Measurements from ENCODE around the gene INAFM2. TPM values are rescaled to one million over a fixed set of nuclear protein-coding genes. Genes with fewer than 3 reads are reported as not detected.
A peak's percentile ranks its signal among the peaks of the same experiment; 100 is the strongest.

Gene INAFM2
- total RNA-seq, 1 donor from 2014 or later = 14.8 TPM

DNA sequence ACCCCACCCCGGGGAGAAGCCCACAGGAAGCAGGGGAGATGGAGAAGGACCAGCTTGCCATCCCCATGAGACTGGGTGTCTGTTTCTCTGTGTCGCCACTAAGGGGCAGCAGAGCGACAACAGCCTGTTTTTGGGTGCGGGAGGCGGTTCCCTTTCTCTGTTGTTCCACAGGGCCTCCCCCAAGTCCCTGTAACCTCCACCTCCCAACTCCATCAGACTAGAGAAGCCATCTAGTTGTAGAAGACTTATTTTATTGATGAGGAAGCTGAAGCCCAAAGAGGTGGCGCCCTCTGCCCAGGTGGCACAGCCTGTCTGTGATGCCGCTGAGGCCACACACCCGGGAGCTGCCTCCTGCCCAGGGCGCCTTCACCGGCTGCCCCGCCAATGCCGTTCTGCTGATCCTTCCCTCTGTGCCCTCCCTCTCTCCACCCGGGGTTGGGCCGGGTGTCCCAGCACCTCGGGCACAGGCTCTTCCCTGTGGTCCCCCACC, 21.2 kb downstream of the INAFM2 start:
- DNase-seq = peak; percentile 46

DNA sequence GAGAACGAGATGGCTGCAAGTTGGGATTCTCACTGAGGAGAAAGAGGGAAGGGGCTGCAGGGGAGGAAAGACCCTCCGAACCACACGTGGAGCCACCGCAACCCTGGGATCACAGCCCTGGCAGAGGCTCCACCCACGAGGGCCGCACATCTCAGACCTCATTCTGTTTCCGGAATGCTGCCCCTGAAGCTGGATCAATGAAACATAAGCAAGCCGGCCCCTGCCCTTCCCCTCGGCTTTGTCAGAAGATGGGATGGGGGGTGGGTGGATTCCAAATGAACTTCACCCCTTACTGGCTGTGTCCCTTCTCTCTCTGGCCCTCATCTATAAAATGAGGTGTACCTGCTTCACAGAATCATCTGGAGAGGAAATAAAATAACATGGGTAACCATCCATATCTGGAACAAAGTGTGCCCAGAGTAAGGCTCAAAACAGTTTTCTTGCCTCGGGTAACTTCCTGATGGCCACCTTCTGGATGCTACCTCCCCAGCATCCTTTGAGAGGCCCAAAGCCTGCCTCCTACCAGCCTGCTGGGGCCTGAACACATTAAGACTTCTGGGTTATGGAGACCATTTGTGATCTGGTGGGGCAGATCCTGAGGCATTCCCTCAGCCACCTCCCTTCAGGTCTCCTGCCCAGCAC, 21.9 kb downstream of the INAFM2 start:
- DNase-seq = no peak

DNA sequence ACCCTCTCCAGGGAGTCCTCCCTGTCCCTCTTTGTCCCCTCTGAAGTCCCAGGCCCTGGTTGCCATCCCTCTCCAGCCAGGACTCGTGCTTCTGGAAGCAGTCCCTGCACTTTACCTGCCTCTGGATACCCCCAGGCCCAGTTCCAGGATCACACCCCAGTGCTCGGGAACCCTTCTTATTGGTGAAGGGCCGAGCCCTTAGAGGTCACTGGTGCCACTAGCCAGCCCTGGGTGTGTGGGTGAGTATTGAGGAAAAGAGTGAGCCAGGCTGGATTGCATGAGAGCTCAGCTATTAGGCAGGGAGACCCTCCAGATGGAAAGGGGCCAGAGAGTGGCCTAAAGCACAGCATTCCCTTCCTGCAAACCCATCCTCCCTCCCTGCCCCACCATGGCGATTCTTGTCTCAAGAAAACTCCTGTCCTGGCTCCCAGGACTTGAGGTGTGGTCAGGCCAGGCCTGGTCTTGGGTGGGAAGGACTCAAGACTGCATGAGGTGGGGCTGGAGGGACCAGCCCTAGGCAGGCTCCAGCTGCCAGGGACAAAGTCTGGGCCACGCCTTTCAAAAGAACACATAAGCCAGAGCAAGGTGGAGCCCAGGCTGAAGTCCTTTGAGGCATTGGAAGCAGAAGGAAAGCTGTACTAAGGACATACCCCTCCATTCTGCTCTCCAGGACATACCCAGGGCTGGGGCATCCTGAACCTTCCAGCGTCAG, 22.5 kb downstream of the INAFM2 start:
- DNase-seq = no peak

DNA sequence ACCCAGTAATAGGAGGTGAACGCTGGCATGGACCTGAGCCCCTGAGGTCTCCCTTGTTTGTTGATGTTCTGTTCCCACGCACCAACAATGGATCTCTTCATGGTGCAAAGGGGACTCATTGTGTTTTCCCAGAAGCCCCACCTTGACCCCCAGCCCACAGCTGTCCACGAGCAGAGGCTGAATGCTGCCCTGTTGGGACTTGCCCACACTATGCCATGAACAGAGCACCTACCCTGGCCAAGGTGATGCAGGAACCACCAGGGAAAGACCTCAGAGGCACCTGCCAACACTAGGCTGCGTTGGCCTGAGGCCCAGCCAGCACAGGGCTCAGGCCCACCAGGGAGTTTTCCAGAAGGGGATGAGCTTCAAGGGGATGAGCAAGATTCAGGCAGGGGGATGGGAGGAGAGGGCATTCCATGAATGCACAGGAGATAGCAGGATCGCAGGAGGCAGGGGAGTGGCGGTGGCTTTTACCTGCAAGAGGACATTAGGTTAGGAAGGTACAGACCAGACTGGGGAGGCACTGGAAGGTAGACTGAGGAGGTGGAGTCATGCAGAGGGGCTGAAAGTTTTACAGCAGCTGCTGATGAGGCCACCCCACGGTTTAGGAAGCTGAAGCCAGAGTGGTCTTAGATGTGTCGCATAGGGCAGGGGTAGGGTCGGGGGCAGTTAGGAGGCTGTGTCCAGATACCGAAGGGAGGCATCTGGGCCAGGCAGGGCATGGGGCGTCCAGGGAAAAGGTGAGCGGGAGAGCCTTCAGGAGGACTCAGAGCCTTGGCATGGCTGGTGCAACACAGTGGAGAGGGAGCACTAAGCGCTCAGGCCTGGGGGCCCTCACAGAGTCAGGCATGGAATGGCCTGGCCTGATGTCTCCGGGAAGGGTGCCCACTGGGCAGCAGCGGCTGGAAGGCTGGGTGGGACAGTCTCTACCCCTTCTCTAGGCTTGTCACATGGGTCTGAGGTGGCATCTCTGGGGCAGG, 23.4 kb downstream of the INAFM2 start:
- DNase-seq = no peak

DNA sequence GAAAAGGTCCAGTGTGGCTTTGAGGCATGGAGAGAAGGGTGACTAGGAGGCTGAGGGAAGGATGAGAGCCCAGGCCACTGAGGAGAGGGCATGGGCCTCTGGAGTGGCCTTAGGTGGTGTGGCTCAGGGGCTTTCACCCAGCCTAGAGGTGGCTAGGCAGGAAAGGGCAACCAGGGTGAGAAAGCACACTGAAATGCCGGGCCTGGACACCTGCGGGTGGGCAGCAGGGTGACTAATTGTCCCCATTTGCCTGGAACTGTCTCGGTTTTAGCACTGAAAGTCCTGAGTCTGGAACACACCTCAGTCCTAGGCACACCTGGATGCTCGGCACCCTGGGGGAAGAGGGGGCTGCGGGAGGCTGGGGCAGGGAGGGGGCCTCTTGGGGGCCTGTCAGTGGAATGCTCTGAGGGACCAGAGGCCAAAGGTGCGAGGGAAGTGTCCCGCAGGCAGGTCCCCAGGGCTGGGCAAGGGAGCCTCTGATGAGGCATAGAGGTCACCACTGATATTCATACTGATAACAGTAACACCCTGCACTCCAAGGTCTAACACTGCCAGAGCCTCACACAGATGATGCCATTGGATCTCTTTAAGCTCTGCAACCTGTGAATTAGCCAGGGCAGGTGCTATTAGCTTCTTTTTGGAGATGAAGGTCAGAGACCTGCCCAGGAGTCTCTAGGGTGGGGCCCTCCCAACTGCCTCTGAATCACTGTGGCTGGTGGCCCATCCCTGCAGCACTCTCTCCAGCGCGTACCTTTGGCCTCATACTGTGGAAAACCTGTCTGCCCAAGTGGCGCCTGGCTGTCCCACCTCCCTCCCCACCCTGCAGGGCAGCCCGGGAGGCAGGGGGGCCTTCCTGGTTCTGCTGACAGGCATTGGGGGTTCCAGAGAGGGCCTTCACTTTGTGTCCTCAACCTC, 24.3 kb downstream of the INAFM2 start:
- no peak for DNase-seq

DNA sequence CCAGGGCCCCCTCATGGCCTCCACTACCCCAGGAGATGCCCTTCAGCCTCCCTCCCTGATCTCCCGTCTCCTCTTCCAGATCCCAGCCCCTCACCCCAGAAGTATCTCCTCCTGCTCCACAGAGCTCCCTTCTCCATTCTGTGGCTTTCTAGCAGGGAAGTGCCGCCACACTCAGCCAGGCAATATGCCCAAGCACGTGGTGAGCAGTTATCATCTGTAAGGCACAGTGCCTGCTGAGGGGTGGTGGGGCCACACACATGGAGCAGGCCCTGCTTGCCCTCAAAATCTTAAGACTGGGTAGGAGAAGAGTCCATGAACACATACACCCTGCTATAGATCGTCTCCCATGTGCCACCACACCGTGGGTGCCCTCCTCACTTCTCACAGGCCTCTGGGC, 25.0 kb downstream of the INAFM2 start:
- DNase-seq = no peak

DNA sequence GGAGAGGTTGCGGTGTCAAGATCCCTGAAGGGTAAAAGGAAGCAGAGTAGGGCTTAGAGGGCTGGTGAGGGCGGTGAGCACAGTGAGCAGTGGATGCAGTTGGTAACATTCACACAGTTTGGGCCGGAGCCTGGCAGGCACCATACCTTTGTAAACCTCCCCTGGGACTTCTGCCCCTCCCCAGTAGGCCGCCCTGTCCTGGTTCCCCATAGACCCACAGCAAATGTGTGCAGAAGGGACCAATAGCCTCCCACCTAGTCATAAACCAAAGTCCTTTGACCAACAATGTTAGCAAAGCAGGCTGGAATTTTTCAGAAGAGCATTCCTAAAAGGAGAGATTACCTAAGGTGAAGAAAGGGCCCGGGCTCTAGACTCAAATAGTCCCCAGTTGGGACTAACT, 25.7 kb downstream of the INAFM2 start:
- DNase-seq = no peak

DNA sequence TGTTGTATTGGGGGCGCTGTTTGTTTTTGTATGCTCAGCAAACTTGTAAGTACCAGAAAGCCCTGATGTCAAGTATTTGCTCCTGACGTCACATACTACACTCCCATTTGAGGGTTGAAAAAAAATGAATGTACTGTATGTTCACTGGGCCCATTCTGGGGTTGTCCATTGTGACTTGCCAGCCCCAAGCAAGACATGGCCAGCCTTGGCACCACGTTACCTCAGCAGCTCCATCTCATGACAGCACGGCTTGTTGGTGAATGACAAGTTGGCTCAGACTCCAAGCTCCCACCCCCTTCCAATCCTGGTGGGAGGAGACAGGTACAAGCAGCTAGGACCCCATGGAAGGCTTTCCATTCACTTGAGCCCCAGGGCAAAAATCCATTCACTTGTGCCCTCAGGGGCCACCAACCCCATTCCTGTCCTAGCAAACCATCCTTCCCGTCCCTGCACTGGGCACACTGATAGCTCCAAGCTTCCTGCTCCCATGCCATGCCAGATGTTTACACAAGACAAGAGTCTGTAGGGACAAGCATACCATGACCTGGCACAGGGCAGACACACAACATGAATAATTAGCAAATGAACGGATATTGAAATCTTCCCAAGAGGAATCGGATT, 28.9 kb downstream of the INAFM2 start:
- DNase-seq = no peak

DNA sequence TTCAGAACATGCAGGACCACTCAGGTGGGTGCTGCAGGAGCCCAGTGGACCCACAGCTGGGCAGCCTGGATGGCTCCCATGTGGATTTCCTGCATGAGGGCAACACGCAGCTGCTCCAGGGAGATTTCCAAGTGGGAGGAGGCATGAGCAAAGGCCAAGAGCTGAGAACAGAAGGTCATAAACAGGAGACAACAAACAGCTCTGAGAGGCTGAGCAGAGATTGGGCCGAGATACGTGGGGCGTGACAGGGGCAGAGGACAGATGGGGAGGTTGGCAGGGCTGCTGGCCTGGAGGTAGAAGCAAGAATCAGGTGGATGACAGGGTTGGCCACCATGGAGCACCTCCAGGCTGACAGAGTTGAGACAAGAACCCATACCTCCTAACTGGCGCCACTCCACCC, 30.2 kb downstream of the INAFM2 start:
- no peak for DNase-seq

DNA sequence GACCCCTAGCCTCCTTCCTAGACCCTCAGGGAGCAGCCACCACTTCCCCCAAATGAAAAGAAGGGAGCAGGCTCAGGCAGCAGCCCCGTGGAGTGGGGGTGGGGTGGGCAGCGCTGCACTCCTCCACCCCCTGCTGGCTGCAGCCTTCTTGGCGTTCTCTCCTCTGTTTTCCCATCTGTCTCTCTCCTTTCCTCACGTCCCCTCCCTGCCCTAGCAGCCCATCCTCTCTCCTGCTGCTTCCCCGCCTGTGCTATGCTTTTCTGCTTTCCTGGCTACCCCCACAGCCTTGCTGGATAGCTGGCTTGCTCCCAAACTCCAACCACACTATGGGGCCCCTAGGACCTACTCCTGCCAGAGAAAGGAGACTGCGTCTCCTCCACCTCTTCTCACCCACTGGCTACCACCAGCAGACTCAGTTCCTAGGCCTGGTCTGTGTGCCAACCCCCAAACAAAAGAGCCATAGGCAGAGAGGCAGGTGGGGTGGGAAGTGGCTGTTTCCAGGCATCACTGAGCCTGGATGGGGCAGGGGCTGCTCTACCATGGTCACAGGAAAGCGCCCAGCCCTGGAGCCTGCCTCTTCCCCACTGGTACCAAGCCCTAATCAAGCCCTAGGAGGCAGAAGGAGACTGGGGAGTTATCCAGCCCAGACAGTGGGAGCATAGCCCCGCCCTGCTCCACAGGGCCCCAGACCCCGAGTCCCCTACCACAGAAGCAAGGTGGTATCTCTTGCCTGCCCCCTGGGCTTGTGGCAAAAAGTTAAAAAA, 31.1 kb downstream of the INAFM2 start:
- DNase-seq = peak; percentile 41

DNA sequence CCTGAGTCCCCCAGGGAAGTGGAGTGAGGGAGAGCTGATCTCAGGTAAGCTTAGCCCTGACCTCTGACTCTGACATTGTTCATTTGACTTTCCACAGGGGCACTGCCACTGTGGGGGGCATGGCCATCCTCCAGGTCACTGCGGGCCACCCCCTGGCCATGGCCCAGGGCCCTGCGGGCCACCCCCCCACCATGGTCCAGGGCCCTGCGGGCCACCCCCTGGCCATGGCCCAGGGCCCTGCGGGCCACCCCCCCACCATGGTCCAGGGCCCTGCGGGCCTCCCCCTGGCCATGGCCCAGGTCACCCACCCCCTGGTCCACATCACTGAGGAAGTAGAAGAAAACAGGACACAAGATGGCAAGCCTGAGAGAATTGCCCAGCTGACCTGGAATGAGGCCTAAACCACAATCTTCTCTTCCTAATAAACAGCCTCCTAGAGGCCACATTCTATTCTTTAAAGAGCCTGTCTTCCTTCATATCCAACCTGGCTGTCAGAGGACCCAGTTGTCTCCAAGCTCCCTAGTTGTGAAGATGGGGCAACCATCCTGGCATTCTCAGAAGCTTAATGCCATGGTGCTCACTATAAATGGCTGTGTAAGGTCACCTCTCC, 32.6 kb downstream of the INAFM2 start:
- DNase-seq = no peak

DNA sequence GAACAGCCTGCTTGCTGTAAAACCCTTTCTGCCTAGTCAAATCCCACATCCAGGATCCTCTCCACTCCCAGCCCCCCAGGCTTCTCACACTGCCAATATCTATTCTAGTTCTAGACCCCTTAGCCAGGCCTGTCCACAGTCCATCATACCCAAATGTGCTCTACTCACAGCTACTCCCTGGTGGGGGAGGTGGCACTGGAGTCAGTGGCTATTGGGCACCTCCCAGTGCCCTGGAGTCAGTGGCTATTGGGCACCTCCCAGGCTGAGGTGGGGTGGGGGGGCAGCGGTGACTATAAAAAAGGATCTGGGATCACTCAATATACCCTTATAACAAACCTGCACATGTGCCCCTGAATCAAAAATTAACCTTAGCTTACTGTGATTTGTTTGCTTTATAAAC, 33.8 kb downstream of the INAFM2 start:
- no peak for DNase-seq

DNA sequence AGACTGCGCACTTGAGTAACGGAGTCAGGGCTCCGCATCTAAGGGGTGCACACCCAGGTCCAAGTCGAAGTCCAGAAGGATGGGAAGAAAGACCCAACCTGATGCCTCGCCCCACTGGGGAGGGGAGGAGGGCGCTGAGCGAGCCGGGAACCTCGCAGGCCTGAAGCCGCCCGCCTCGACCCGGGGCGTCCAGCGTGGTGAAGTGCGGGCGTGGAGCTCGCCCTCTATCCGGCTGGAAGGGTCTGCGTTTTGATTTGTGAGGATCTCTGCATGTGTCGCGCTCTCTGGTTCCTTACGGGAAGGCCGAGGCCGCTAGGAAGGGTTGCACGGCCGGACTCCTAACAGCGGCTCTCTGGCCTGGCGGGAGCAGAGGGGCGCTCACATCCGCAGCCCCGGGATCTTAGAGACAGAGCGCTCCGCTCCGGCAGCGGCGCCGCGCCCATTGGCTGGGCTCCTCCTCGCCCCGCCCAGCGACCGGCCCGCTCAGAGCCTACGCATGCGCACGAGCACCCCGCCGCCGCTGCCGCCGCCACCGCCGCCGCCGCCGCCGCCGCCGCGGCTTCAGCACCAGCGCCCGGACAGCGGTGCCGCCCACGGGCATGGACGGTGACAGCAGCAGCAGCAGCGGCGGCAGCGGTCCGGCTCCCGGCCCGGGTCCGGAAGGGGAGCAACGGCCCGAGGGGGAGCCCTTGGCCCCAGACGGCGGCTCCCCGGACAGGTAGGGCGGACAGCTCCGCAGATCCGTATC, 34.4 kb downstream of the INAFM2 start, which contains the start of gene DISP2:
TSS of gene DISP2 (plus strand) at position 497 of the 748 bp plus-strand sequence. CDS start at position 600, 103 bp downstream.
- peak; percentile 80 for DNase-seq

DNA sequence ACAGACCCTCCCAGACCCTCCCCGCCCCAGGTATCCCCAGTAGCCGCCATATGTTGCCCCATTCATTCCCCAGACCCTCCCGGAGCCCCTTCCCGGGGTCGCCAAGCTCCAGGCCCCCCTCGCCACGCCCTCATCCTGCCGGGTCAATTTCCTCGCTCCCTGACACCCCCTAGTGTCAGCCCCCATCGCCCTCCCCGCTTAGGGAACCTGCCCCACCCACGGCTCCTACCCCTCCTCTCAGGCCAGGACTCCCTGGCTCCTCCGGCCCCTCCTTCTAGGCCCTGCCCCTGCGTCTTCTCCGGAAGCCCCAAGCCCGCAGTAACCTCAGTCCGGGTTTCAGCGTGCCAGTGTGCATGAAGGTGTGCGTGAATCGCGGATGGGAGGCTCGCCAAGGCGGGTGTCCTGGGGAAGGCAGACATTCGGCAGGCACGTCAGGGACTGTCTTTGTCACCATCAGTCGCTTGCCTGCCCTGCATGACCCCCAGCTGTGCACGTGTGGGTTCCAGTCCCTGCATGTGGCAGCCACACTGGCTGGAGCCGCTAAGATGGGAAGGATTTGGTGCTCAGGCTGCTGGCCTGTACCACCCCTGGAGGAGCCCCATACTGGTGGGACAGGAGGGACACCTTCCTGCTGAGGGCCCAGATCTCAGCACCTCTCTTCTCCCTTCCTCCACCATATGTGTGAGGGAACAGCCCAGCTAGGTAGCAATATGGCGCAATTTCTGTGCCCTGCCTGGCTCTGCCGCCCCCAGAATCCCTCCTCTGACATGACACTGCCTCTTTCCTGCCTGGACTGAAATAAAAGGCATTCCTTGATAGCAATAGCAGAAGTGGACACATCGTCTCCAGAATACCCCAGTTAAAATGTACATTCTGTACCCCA, 35.2 kb downstream of the INAFM2 start:
- no peak for DNase-seq

DNA sequence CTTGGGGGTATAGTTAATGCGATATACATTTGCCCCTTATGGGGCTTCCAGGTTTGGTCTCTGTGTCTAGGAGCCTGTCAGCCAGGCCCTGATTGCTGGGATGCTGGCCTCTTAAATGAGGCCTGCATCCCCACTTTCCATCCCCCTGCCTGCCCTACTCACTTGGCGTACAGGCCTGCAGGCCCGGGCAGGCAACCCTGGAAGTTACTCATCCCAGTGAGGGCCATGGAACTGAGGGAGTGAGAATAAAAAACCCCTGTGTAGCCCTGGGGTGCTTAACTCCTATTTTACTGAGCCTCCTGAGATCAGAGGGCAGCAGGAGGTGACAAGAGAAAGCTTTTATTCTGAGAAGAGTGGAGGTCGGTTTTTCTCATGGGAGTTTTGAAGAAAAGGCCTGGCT, 36.5 kb downstream of the INAFM2 start:
- no peak for DNase-seq

DNA sequence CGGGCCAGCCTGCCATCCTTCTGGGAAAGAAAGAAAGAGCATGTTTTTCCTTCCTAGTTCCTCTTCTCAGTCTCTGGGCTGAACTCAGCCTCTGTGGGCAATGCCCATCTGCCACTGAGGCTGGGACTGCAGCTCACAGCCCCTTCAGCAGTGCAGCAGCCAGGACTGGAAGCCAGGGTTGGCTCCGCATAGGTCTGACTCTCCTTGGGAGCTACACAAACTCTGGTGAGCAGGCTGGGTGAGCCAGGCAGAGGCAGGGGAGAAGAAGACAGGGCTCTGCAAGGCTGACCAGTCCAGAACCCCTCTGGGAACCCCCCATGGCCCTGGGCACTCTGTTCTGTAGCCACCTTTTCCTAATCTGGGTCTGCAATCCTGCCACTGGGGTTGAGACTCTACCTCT, 38.1 kb downstream of the INAFM2 start:
- DNase-seq = no peak

DNA sequence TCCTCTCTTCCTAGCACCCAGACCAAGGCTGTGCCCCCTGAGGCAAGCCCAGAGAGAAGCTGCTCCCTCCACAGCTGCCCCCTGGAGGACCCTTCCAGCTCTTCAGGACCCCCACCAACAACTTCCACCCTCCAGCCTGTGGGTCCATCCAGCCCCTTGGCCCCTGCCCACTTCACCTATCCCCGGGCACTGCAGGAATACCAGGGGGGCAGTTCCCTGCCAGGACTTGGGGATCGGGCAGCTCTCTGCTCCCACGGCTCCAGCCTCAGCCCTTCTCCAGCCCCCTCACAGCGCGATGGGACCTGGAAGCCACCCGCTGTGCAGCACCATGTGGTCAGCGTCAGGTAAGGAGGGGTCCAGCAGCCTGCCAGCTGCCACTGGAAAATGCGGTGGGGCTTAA, 40.1 kb downstream of the INAFM2 start:
- no peak for DNase-seq

DNA sequence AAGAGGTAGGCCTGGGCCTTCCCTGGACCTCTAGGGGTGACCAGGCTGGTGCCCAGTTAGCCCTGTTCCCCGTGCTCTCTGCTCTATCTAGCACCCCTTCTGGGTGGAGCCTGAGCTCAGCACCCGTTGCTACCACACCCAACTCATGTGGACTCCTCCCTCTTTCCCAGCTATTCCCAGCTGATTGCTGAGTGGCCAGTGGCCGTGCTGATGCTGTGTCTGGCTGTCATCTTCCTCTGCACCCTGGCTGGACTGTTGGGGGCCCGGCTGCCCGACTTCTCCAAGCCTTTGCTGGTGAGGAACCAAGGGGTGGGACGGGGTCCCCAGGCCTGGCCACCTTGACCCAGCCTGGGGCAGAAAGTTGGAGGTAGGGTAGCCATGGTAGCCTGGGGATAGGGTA, 40.8 kb downstream of the INAFM2 start:
- DNase-seq = no peak
